H9 (cell line): Measurements from ENCODE around the gene DHX36. TPM values are rescaled to one million over a fixed set of nuclear protein-coding genes. Genes with fewer than 3 reads are reported as not detected.

Experiments
- DNase-seq: peaks from one replicate; pipeline ENCODE4 v3.0.0-alpha.2; 2017
- H2AFZ ChIP-seq: one replicate; pipeline ENCODE4 v1.6.1; 2013; ENCODE audit warnings: mild to moderate bottlenecking, low read length, control low read depth, moderate library complexity
- H2AK5ac ChIP-seq: 2 replicates; pipeline ENCODE4 v1.6.1; 2013; ENCODE audit warnings: low read length, control low read depth, mixed read lengths; ENCODE audit not compliant: insufficient read length
- H2BK120ac ChIP-seq: one replicate; pipeline ENCODE4 v1.6.1; 2013; ENCODE audit warnings: low read depth, mild to moderate bottlenecking, low read length, control low read depth, inconsistent platforms; ENCODE audit not compliant: poor library complexity, severe bottlenecking
- H2BK12ac ChIP-seq: 2 replicates; pipeline ENCODE4 v1.6.1; 2013; ENCODE audit warnings: low read length, control low read depth, mixed read lengths, low read depth; ENCODE audit not compliant: insufficient read length
- H2BK15ac ChIP-seq: 2 replicates; pipeline ENCODE4 v1.6.1; 2013; ENCODE audit warnings: low read depth, low read length, control low read depth
- H2BK20ac ChIP-seq: one replicate; pipeline ENCODE4 v1.6.1; 2013; ENCODE audit warnings: low read depth, mild to moderate bottlenecking, low read length, control low read depth, inconsistent platforms; ENCODE audit not compliant: poor library complexity, severe bottlenecking
- H2BK5ac ChIP-seq: 2 replicates; pipeline ENCODE4 v1.6.1; 2013; ENCODE audit warnings: low read length, control low read depth, mixed read lengths; ENCODE audit not compliant: insufficient read length
- H3K14ac ChIP-seq: 2 replicates; pipeline ENCODE4 v1.6.1; 2013; ENCODE audit warnings: low read length, control low read depth; ENCODE audit not compliant: insufficient read depth
- H3K18ac ChIP-seq: 2 replicates; pipeline ENCODE4 v1.6.1; 2013; ENCODE audit warnings: low read depth, mild to moderate bottlenecking, mixed read lengths, low read length, control low read depth; ENCODE audit not compliant: insufficient read length
- H3K23ac ChIP-seq: 2 replicates; pipeline ENCODE4 v1.6.1; 2013; ENCODE audit warnings: low read length, control low read depth, mixed read lengths, low read depth; ENCODE audit not compliant: insufficient read length
- H3K23me2 ChIP-seq: 2 replicates; pipeline ENCODE4 v1.6.1; 2013; ENCODE audit warnings: low read depth, mild to moderate bottlenecking, mixed read lengths, low read length, control low read depth; ENCODE audit not compliant: insufficient read length, poor library complexity, severe bottlenecking
- H3K27ac ChIP-seq: 2 replicates; pipeline ENCODE4 v1.5.1; 2013; ENCODE audit warnings: low read length, control low read depth, mixed read lengths, low read depth; ENCODE audit not compliant: insufficient read length
- H3K27me3 ChIP-seq: 2 replicates; pipeline ENCODE4 v1.6.1; 2013; ENCODE audit warnings: low read length, control low read depth, inconsistent platforms; ENCODE audit not compliant: insufficient read depth
- H3K4ac ChIP-seq: 2 replicates; pipeline ENCODE4 v1.6.1; 2013; ENCODE audit warnings: low read depth, mild to moderate bottlenecking, control low read depth, inconsistent platforms, low read length, moderate library complexity
- H3K4me1 ChIP-seq: 2 replicates; pipeline ENCODE4 v1.6.1; 2013; ENCODE audit warnings: low read length, control low read depth, inconsistent platforms; ENCODE audit not compliant: insufficient read depth
- H3K4me2 ChIP-seq: 2 replicates; pipeline ENCODE4 v1.6.1; 2013; ENCODE audit warnings: low read length, control low read depth, mixed read lengths; ENCODE audit not compliant: insufficient read length, insufficient read depth
- H3K56ac ChIP-seq: 2 replicates; pipeline ENCODE4 v1.6.1; 2013; ENCODE audit warnings: low read depth, mild to moderate bottlenecking, mixed read lengths, low read length, control low read depth; ENCODE audit not compliant: insufficient read length
- H3K79me1 ChIP-seq: 2 replicates; pipeline ENCODE4 v1.6.1; 2013; ENCODE audit warnings: low read depth, mild to moderate bottlenecking, moderate library complexity, low read length, control low read depth, inconsistent platforms; ENCODE audit not compliant: insufficient read depth, poor library complexity, severe bottlenecking
- H3K79me2 ChIP-seq: 2 replicates; pipeline ENCODE4 v1.6.1; 2013; ENCODE audit warnings: low read length, control low read depth, inconsistent platforms; ENCODE audit not compliant: insufficient read depth
- H3K9ac ChIP-seq: 2 replicates; pipeline ENCODE4 v1.6.1; 2013; ENCODE audit warnings: low read length, control low read depth, mixed read lengths; ENCODE audit not compliant: insufficient read length; ENCODE audit errors: extremely low read depth
- H3K9me3 ChIP-seq: one replicate; pipeline ENCODE4 v1.6.1; 2013; ENCODE audit warnings: low read depth, low read length, inconsistent platforms; ENCODE audit not compliant: control insufficient read depth
- H3T11ph ChIP-seq: one replicate; pipeline ENCODE4 v1.6.1; 2013; ENCODE audit warnings: mild to moderate bottlenecking, low read length, control low read depth, inconsistent platforms
- H4K20me1 ChIP-seq: one replicate; pipeline ENCODE4 v1.6.1; 2013; ENCODE audit not compliant: control insufficient read depth, insufficient read length, insufficient read depth
- H4K5ac ChIP-seq: 2 replicates; pipeline ENCODE4 v1.6.1; 2013; ENCODE audit warnings: low read depth, mild to moderate bottlenecking, mixed read lengths, low read length, control low read depth; ENCODE audit not compliant: insufficient read length
- H4K8ac ChIP-seq: replicated peaks from 2 replicates; pipeline ENCODE4 v1.6.1; 2013; ENCODE audit warnings: low read length, control low read depth, mixed read lengths, low read depth; ENCODE audit not compliant: insufficient read length
- H4K91ac ChIP-seq: 2 replicates; pipeline ENCODE4 v1.6.1; 2013; ENCODE audit warnings: low read depth, mild to moderate bottlenecking, moderate library complexity, mixed read lengths, low read length, control low read depth; ENCODE audit not compliant: insufficient read length
- H3K27ac Mint-ChIP-seq, 3 experiments: 2 replicates in 2 of 3; 3 replicates in 1 of 3; pipeline ENCODE4 v1.8.0; 2020 to 2021; ENCODE audit warnings: mixed read lengths in 3 of 3, mild to moderate bottlenecking in 1 of 3, moderate library complexity in 1 of 3
- H3K27me3 Mint-ChIP-seq: 2 replicates; pipeline ENCODE4 v1.8.0; 2021; ENCODE audit warnings: low read depth, mild to moderate bottlenecking, moderate library complexity, mixed read lengths
- H3K36me3 Mint-ChIP-seq, 3 experiments: 2 replicates in 2 of 3; 3 replicates in 1 of 3; pipeline ENCODE4 v1.8.0; 2020 to 2021; ENCODE audit warnings: low read depth in 3 of 3, mixed read lengths in 3 of 3; ENCODE audit not compliant: insufficient read depth in 1 of 3
- H3K4me1 Mint-ChIP-seq, 2 experiments: 2 replicates each; pipeline ENCODE4 v1.8.0; 2020; ENCODE audit warnings: mixed read lengths in 2 of 2
- H3K4me3 Mint-ChIP-seq, 2 experiments: 2 replicates in 1 of 2; 3 replicates in 1 of 2; pipeline ENCODE4 v1.8.0; 2020 to 2021; ENCODE audit warnings: mild to moderate bottlenecking in 2 of 2, mixed read lengths in 2 of 2, moderate library complexity in 1 of 2
- H3K9me3 Mint-ChIP-seq, 2 experiments: 2 replicates in 1 of 2; 3 replicates in 1 of 2; pipeline ENCODE4 v1.8.0; 2020; ENCODE audit warnings: mild to moderate bottlenecking in 2 of 2, mixed read lengths in 2 of 2, moderate library complexity in 1 of 2
- WGBS: extraction: QIAGEN DNeasy Blood & Tissue Kit; methylation state at CpG from one replicate; pipeline ENCODE4 v1.1.7; 2013; ENCODE audit warnings: missing lambda C conversion rate, low lambda C conversion rate, mixed read lengths; ENCODE audit not compliant: insufficient read length; ENCODE audit errors: extremely low coverage; 5-methylcytosine and 5-hydroxymethylcytosine counted together
- total RNA-seq: library from RNA; stranded (reverse); gene quantifications from 2 replicates; pipeline ENCODE4 v1.2.1, GENCODE V29; 2021
- TF ChIP-seq, protein P1 (sequence below): fragments of 200-600 bp; sonication (generic); conservative IDR thresholded peaks from 3 replicates; pipeline ENCODE4 v1.8.0; 2021; ENCODE audit warnings: antibody characterized with exemption, mild to moderate bottlenecking

Gene DHX36
- total RNA-seq, 1 experiment from 2014 or later, result 103 TPM

DNA sequence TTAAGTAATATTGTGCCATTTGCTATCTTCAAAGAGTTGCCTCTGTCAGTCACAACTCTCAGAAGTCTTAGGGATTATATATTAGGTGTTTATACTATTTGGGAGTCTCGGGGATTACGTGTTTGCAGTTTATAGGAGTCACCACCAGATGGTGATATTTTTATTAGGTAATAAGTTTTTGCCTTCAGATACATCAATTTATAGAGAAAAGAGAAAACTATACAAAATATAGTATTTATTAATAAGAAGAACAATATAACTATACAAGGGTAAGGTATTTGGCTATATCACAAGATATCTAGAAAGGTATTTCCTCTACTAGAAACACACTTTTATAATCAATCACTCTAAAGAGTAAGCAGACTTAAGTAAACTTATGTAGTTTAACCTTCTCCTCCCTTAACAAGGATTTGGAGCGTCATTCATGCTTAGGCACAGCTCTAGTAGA is 10.7 kb upstream of the DHX36 start:
- H3K79me2 ChIP-seq, result no peaks in the 10 kb centered on the region
- no peaks in the 10 kb centered on the region for H3K79me1 ChIP-seq
- H4K91ac ChIP-seq, result no peak overlapping the region
- no peaks in the 10 kb centered on the region for H3K4me1 Mint-ChIP-seq
- H3K4me2 ChIP-seq, result no peak overlapping the region
- no peaks in the 10 kb centered on the region for H3K23me2 ChIP-seq
- H3K4me3 Mint-ChIP-seq, result no peak overlapping the region
- TF ChIP-seq, protein P1, sequence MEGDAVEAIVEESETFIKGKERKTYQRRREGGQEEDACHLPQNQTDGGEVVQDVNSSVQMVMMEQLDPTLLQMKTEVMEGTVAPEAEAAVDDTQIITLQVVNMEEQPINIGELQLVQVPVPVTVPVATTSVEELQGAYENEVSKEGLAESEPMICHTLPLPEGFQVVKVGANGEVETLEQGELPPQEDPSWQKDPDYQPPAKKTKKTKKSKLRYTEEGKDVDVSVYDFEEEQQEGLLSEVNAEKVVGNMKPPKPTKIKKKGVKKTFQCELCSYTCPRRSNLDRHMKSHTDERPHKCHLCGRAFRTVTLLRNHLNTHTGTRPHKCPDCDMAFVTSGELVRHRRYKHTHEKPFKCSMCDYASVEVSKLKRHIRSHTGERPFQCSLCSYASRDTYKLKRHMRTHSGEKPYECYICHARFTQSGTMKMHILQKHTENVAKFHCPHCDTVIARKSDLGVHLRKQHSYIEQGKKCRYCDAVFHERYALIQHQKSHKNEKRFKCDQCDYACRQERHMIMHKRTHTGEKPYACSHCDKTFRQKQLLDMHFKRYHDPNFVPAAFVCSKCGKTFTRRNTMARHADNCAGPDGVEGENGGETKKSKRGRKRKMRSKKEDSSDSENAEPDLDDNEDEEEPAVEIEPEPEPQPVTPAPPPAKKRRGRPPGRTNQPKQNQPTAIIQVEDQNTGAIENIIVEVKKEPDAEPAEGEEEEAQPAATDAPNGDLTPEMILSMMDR, result peak; percentile 78
- WGBS, result no CpG with 5 or more reads among the region's 3 CpGs
- no peak overlapping the region for H3K23ac ChIP-seq
- H3T11ph ChIP-seq, result no peak overlapping the region
- H4K20me1 ChIP-seq, result no peaks in the 10 kb centered on the region
- no peaks in the 10 kb centered on the region for H3K27me3 ChIP-seq
- no peak overlapping the region for H2BK15ac ChIP-seq
- no peak overlapping the region for H3K14ac ChIP-seq
- H2BK12ac ChIP-seq, result no peak overlapping the region
- H3K4ac ChIP-seq, result no peak overlapping the region
- H3K9me3 ChIP-seq, result no peaks in the 10 kb centered on the region
- H3K27me3 Mint-ChIP-seq, result peaks cover 3% of the 10 kb centered on the region; the same call in 1 of the 2 replicates
- H2BK120ac ChIP-seq, result no peak overlapping the region
- H3K18ac ChIP-seq, result no peak overlapping the region
- H3K36me3 Mint-ChIP-seq, result no peaks in the 10 kb centered on the region
- DNase-seq, result no peak
- no peak overlapping the region for H3K27ac ChIP-seq
- no peaks in the 10 kb centered on the region for H3K9me3 Mint-ChIP-seq
- H3K9ac ChIP-seq, result no peak overlapping the region
- H2BK20ac ChIP-seq, result no peak overlapping the region
- no peak overlapping the region for H2AFZ ChIP-seq
- no peaks in the 10 kb centered on the region for H3K4me1 ChIP-seq
- no peak overlapping the region for H4K8ac ChIP-seq
- no peak overlapping the region for H2BK5ac ChIP-seq
- H3K56ac ChIP-seq, result no peak overlapping the region
- H3K27ac Mint-ChIP-seq, result no peak overlapping the region
- no peak overlapping the region for H2AK5ac ChIP-seq
- no peak overlapping the region for H4K5ac ChIP-seq
